GM18498 (cell line): ENCODE results near the gene RASA2.
"Not testable (repeated sequence)": the region's sequence is repeated elsewhere in the genome, so short reads cannot be mapped to it uniquely, and the experiment has no call there.

Experiments used
- ATAC-seq: cut with Tn5 transposase; IDR thresholded peaks from one replicate; pipeline ENCODE4 v1.9.1; 2021; ENCODE audit warnings: mild to moderate bottlenecking, moderate library complexity; ENCODE audit not compliant: unreplicated experiment

The RASA2 gene

GRCh38 chr3:141489203-141489602 is 2.4 kb downstream of the RASA2 start:
- no peak for ATAC-seq

- ATAC-seq, result no peak
These were observed 4.3 kb downstream of the RASA2 start for GRCh38 chr3:141491081-141491480.

GRCh38 chr3:141491929-141492328 is 5.1 kb downstream of the RASA2 start:
- no peak for ATAC-seq

GRCh38 chr3:141493184-141493583 is 6.4 kb downstream of the RASA2 start:
- ATAC-seq, result no peak

- not testable (repeated sequence) for ATAC-seq
These were observed 10.8 kb downstream of the RASA2 start for GRCh38 chr3:141497589-141497988.

- peak; percentile 93 for ATAC-seq
These were observed 11.9 kb downstream of the RASA2 start for GRCh38 chr3:141498598-141499223.

GRCh38 chr3:141499284-141499683 is 12.5 kb downstream of the RASA2 start:
- no peak for ATAC-seq

GRCh38 chr3:141499965-141500364 is 13.1 kb downstream of the RASA2 start:
- no peak for ATAC-seq

- no peak for ATAC-seq
These were observed 13.6 kb downstream of the RASA2 start for GRCh38 chr3:141500397-141500796.

- no peak for ATAC-seq
These were observed 18.3 kb downstream of the RASA2 start for GRCh38 chr3:141505166-141505565.

GRCh38 chr3:141506071-141506470 is 19.2 kb downstream of the RASA2 start:
- no peak for ATAC-seq

GRCh38 chr3:141507392-141508066 is 20.7 kb downstream of the RASA2 start:
- ATAC-seq, result no peak

- no peak for ATAC-seq
These were observed 21.2 kb downstream of the RASA2 start for GRCh38 chr3:141508067-141508436.

- ATAC-seq, result no peak
These were observed 24.5 kb downstream of the RASA2 start for GRCh38 chr3:141511361-141511760.

GRCh38 chr3:141514382-141514781 is 27.6 kb downstream of the RASA2 start:
- ATAC-seq, result no peak

GRCh38 chr3:141519587-141519986 is 32.8 kb downstream of the RASA2 start:
- ATAC-seq, result no peak

GRCh38 chr3:141521781-141522180 is 35.0 kb downstream of the RASA2 start:
- no peak for ATAC-seq

- no peak for ATAC-seq
These were observed 37.0 kb downstream of the RASA2 start for GRCh38 chr3:141523615-141524375.

- no peak for ATAC-seq
These were observed 38.2 kb downstream of the RASA2 start for GRCh38 chr3:141524988-141525387.

- no peak for ATAC-seq
These were observed 39.0 kb downstream of the RASA2 start for GRCh38 chr3:141525814-141526213.

- no peak for ATAC-seq
These were observed 39.9 kb downstream of the RASA2 start for GRCh38 chr3:141526709-141527108.

GRCh38 chr3:141528800-141529199 is 42.0 kb downstream of the RASA2 start:
- no peak for ATAC-seq
